G401 (cell line): Measurements from ENCODE around the gene TLNRD1. TPM values are rescaled to one million over a fixed set of nuclear protein-coding genes. Genes with fewer than 3 reads are reported as not detected.

ENCODE experiments used
- DNase-seq: peaks from one replicate; pipeline ENCODE4 v3.0.0-alpha.2; 2015; ENCODE audit warnings: low spot score
- in situ Hi-C: cut with HindIII; loops from 2 replicates; pipeline ENCODE4 v1.10.0; 2016; ENCODE audit warnings: low sequenced_read_pairs, mixed read lengths
- total RNA-seq: library from RNA; depleted of rRNA; stranded (reverse); fragments of >200 nt; shearing (Covaris generic); gene quantifications from 2 replicates; pipeline ENCODE4 v1.2.3, GENCODE V29; 2014

TLNRD1 gene
- total RNA-seq, 1 experiment from 2014 or later: 42.6 TPM

DNA sequence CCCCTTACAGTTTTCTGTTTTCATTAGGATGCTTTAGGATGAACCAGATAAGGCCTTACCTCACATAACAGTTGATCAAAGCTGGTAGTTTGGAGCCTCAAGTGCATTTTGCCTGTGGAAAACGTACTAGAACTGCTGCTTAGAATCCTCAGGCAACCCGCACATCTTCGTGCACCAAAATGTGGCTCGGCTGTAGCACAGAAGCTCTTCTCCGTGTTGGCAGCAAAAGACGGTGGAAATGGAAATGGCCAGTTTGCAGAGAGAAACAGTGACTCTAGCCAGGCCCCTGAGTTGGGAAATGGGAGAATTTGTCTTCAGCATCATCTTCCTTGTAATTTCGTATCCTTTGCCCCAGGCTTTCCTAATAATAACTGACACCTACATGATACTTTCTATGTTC lies 20.6 kb downstream of the TLNRD1 start:
- peak; percentile 79 for DNase-seq
- in situ Hi-C loops: no loop called here

DNA sequence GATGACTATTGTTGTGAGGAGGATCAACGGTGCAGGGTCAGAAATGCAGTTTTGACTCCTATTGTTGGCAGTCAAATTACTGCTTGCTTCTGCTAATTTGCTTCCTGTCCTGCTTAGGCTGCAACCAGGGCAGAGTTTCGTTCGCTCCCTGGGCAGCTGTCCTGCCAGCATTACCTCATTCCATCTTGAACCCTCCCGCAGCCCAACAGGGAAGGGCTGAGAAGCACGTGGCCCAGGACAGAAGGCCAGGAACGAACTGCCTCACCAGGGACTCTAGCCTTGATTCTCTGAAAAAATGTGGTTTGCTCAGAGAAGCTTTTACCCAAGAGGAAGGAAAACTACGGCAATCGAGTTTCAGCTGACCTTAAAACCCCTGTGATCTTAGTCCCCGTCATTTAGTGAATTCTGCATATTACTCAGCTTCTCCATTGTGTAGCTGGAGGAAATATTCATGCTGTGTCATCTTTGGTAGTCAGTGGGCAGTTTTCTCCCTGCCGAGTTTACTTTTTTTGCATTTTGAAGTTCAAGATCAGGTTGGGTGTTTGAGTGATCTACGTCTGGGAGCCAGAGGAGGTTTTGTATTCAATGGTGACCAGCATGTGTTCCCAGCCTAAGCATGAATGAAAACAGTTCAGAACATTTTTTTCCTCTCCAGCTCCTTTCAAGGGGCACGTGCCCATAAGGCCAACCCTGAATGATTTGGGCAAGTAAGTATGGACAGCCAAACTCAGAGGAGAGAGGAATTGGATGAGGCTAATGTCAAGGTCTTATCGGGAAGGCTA lies 23.0 kb downstream of the TLNRD1 start:
- in situ Hi-C loops: no loop called here

GRCh38 chr15:81024265-81024872 lies 23.6 kb downstream of the TLNRD1 start:
- in situ Hi-C loops: no loop called here
- peak; percentile 89 for DNase-seq

More for the DNA sequence above, 23.0 kb downstream of the TLNRD1 start:
- DNase-seq: peak; percentile 94

DNA sequence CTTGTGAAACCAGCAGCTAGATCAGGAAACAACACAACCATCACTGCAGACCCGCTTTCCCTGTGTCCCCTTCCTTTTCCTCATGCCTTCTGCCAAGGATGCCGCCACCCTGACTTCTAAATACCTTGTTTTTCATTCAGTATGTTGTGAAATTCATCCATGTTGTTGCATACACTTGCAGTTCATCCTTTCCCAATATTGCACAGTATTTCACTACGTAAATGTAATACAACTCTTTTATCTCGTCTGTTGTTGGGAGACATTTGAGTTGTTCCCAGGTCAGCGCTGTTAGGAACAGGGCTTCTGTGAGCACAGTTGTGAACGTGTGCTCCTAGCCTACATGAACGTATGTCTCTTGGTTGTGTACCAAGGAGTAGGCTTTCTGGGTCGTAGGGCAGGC lies 24.2 kb downstream of the TLNRD1 start:
- DNase-seq: no peak
- in situ Hi-C loops: no loop called here

DNA sequence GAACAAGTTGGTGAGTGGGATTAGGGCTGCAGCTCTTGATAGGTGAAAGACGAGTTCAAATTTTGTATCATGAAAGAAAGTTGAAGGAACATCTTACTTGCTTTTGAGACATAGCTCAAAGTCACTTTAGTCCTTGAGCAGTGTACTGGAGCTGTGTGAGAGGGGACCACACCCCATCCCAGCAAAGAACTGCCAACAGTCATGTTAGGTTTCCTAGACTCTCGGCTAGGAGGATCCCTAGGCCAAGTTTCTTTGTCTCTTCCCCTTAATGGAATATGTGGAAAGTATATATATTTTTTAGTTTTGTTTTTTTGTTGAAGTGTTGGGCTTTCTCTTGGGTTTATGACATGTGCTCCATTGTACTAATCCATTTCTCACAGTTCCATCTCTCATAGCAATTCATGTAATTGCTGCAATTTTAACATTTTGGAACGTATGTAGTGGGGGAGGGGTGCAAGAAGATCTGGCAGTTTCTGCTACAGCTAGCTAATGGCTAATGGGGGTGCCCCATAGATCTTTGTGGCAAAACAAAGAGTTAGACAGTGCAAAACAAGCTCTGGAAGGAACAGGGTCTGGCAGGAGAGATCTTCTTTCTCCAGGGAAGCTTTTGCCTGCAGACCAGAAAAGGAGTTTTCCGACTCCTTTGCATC lies 25.1 kb downstream of the TLNRD1 start:
- in situ Hi-C loops: no loop called here
- no peak for DNase-seq

- in situ Hi-C loops: no loop called here
- peak; percentile 73 for DNase-seq
Measured at GRCh38 chr15:81026836-81027599, 26.3 kb downstream of the TLNRD1 start.

GRCh38 chr15:81029414-81030300 lies 28.9 kb downstream of the TLNRD1 start:
- in situ Hi-C loops: no loop called here
- DNase-seq: no peak

- DNase-seq: no peak
- in situ Hi-C loops: no loop called here
Measured at GRCh38 chr15:81030301-81030750, 29.6 kb downstream of the TLNRD1 start.

- in situ Hi-C loops: no loop called here
- DNase-seq: no peak
Measured at GRCh38 chr15:81031203-81031602, 30.5 kb downstream of the TLNRD1 start.

DNA sequence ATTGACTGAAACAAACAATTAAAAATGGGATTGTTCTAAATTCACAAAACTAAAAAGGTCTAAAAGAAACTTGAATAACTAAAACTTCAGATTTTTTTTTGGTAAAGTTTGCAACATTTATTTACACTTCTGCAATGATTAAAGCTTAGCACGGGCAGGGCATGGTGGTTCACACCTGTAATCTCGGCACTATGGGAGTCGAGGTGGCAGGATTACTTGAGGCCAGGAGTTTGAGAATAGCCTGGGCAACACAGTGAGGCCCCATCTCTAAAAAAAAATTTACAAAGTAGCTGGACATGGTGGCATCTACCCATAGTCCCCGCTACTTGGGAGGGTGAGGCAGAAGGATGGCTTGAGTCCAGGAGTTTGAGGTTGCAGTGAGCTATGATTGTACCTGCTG lies 31.6 kb downstream of the TLNRD1 start:
- in situ Hi-C loops: no loop called here

GRCh38 chr15:81032818-81033217 lies 32.1 kb downstream of the TLNRD1 start:
- in situ Hi-C loops: no loop called here
- DNase-seq: no peak

More for the DNA sequence above, 31.6 kb downstream of the TLNRD1 start:
- DNase-seq: no peak

GRCh38 chr15:81033508-81033907 lies 32.8 kb downstream of the TLNRD1 start:
- in situ Hi-C loops: no loop called here
- no peak for DNase-seq

DNA sequence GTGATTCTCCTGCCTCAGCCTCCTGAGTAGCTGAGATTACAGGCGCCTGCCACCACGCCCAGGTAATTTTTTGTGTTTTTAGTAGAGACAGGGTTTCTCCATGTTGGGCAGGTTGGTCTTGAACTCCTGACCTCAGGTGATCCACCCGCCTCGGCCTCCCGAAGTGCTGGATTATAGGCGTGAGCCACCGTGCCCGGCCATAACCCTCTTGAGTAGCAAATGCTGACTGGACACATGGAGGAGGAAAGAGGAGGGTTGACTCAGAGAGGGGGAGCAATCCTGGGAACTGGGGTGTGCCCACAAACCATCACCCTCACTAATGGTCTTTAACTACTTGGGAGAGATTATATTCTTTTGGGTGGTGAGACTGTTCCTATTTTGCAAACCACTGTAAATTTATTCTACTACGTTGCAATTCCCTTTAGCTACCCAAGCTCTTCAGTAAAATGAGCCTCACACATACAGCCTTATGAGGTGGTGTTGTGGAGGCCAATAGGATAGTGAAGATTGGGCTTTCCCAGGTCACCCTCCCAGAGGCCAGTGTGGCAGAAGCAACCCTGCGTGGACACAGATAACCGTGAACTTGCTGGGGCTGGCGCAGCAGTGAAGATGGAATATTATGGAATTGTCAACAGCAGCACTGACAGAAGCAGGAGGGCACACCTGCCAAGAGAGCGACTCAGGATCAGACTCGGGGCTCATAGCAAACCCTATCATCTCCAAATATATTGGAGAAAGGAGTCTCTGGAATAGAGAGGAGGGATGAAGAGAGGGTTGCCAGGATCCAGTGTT lies 37.4 kb downstream of the TLNRD1 start:
- DNase-seq: no peak
- in situ Hi-C loops: no loop called here

- DNase-seq: no peak
- in situ Hi-C loops: no loop called here
Measured at GRCh38 chr15:81038975-81039607, 38.4 kb downstream of the TLNRD1 start.

DNA sequence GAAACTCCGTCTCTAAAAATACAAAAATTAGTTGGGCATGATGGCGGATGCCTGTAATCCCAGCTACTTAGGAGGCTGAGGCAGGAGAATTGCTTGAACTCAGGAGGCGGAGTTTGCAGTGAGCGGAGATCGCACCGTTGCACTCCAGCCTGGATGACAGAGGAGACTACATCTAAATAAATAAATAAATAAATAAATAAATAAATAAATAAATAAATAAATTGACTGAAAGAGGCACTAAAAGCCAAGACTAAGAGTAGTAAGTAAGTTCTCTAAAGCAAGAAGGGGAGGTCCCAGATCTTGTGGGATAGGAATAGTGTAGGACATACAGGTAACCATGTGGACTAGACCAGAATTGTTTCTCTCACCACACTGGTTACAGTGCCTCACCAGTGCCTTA lies 40.0 kb downstream of the TLNRD1 start:
- in situ Hi-C loops: no loop called here
- no peak for DNase-seq

GRCh38 chr15:81043281-81043934 lies 42.7 kb downstream of the TLNRD1 start:
- in situ Hi-C loops: no loop called here
- DNase-seq: no peak
